ENCODE results near the gene SLC13A1. TPM values are rescaled to one million over a fixed set of nuclear protein-coding genes. Genes with fewer than 3 reads are reported as not detected.

Gene SLC13A1
- total and polyA plus RNA-seq, 9 donors: 0.17 TPM; not detected in 8

- H3K27me3 ChIP-seq (ENCODE audit: control insufficient read depth, insufficient read depth, low read length): no peaks in the 10 kb centered on the region
- no peaks in the 10 kb centered on the region for H3K4me1 ChIP-seq (ENCODE audit: control insufficient read depth, insufficient read depth, low read length)
- H3K9me3 ChIP-seq (replicated peaks; ENCODE audit: control insufficient read depth, low read depth, low read length): no peaks in the 10 kb centered on the region
- no CpG with 5 or more reads among the region's 2 CpGs for WGBS (ENCODE audit: insufficient coverage)
- DNase-seq: peak; percentile 7
- no peak overlapping the region for H3K27ac ChIP-seq (ENCODE audit: low read length)
- no peaks in the 10 kb centered on the region for H3K36me3 ChIP-seq (ENCODE audit: control insufficient read depth, insufficient read depth, low read length)
- no peak overlapping the region for H3K4me3 ChIP-seq (ENCODE audit: low read length)
Measured at GRCh38 chr7:123198111-123198510, 1.7 kb downstream of the SLC13A1 start.

GRCh38 chr7:123193235-123193634, 6.5 kb downstream of the SLC13A1 start:
- WGBS (ENCODE audit: insufficient coverage): no CpG with 5 or more reads among the region's 2 CpGs
- no peaks in the 10 kb centered on the region for H3K4me1 ChIP-seq (ENCODE audit: control insufficient read depth, insufficient read depth, low read length)

GRCh38 chr7:123191132-123191531, 8.6 kb downstream of the SLC13A1 start:
- H3K27ac ChIP-seq (ENCODE audit: low read length): no peak overlapping the region
- no CpG with 5 or more reads among the region's 1 CpG for WGBS (ENCODE audit: insufficient coverage)

More at GRCh38 chr7:123193235-123193634, 6.5 kb downstream of the SLC13A1 start:
- Histone ChIP-seq H3K27me3 (ENCODE audit: control insufficient read depth, insufficient read depth, low read length) (no peaks in the 10 kb centered on the region), H3K4me3 (ENCODE audit: low read length) (no peak overlapping the region), H3K27ac (ENCODE audit: low read length) (no peak overlapping the region), H3K36me3 (ENCODE audit: control insufficient read depth, insufficient read depth, low read length) (no peaks in the 10 kb centered on the region), H3K9me3 (replicated peaks; ENCODE audit: control insufficient read depth, low read depth, low read length) (no peaks in the 10 kb centered on the region)
- DNase-seq: no peak

DNA sequence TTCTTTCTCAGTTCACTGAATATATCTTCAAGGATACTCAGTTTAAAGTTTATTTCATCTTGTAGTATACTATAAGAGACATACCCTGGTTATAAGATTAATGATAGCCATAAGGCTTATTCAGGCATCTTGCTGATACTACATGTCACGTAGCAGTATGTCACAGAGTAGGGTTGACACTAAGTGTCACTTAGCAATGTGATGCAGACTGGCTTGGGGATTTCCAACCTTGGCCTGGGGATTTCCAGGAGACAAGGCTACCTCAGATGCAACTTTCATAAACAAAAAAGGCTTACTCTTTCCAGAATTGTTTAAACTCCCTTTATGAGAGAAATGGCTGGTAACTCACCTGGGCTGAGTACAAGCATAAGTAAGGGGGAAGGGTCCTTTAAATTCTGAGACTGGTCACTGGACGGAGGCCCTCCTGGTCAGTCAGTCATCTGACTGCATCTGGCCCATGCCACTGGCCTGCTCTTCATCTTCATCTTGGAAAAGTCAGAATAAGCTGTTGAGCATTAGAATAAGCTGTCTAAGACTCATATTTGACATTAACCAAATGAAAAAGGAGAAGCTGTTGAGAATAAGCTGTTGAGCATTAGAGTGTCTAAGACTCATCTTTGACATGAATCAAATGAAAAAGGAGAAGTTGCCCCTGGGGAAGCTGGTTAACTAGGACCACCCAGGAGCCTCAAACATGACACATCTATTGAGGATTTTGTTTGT, 9.5 kb downstream of the SLC13A1 start:
- no peaks in the 10 kb centered on the region for H3K36me3 ChIP-seq (ENCODE audit: control insufficient read depth, insufficient read depth, low read length)

More at GRCh38 chr7:123191132-123191531, 8.6 kb downstream of the SLC13A1 start:
- H3K36me3 ChIP-seq (ENCODE audit: control insufficient read depth, insufficient read depth, low read length): no peaks in the 10 kb centered on the region
- no peaks in the 10 kb centered on the region for H3K4me1 ChIP-seq (ENCODE audit: control insufficient read depth, insufficient read depth, low read length)
- DNase-seq: no peak
- H3K27me3 ChIP-seq (ENCODE audit: control insufficient read depth, insufficient read depth, low read length): no peaks in the 10 kb centered on the region
- no peak overlapping the region for H3K4me3 ChIP-seq (ENCODE audit: low read length)
- no peaks in the 10 kb centered on the region for H3K9me3 ChIP-seq (replicated peaks; ENCODE audit: control insufficient read depth, low read depth, low read length)

DNA sequence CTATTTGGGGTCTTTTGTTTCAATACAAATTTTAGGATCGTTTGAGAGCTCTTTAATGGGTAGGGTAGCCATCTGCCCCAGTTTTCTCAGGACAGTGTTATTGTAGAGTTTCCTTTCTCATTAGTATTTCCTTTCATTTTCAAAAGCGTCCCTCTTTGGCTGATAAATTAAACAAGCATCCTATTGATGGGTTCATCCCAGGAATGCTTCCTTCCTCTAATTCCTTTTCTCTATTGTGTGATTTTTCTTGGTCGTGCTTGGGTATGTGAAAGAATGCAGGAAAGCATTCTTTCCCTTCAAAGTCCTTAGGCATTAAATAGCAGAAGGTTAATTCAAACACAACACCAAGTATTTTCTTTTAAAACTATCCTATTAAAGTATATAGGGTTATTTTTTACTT, 14.0 kb downstream of the SLC13A1 start:
- Histone ChIP-seq H3K4me3 (ENCODE audit: low read length) (no peak overlapping the region), H3K4me1 (ENCODE audit: control insufficient read depth, insufficient read depth, low read length) (no peaks in the 10 kb centered on the region), H3K9me3 (replicated peaks; ENCODE audit: control insufficient read depth, low read depth, low read length) (no peaks in the 10 kb centered on the region), H3K36me3 (ENCODE audit: control insufficient read depth, insufficient read depth, low read length) (no peaks in the 10 kb centered on the region), H3K27ac (ENCODE audit: low read length) (no peak overlapping the region), H3K27me3 (ENCODE audit: control insufficient read depth, insufficient read depth, low read length) (no peaks in the 10 kb centered on the region)
- WGBS (ENCODE audit: insufficient coverage): no CpG with 5 or more reads among the region's 3 CpGs
- DNase-seq: no peak

More for the DNA sequence above, 9.5 kb downstream of the SLC13A1 start:
- H3K4me1 ChIP-seq (ENCODE audit: control insufficient read depth, insufficient read depth, low read length): no peaks in the 10 kb centered on the region
- H3K4me3 ChIP-seq (ENCODE audit: low read length): no peak overlapping the region
- H3K27me3 ChIP-seq (ENCODE audit: control insufficient read depth, insufficient read depth, low read length): no peaks in the 10 kb centered on the region
- H3K27ac ChIP-seq (ENCODE audit: low read length): no peak overlapping the region
- H3K9me3 ChIP-seq (replicated peaks; ENCODE audit: control insufficient read depth, low read depth, low read length): no peaks in the 10 kb centered on the region
- no peak for DNase-seq
- 75% methylated on average over 1 of the region's 2 CpGs for whole genome bisulfite sequencing (ENCODE audit: insufficient coverage)

- Histone ChIP-seq H3K4me1 (ENCODE audit: control insufficient read depth, insufficient read depth, low read length) (no peaks in the 10 kb centered on the region), H3K9me3 (replicated peaks; ENCODE audit: control insufficient read depth, low read depth, low read length) (no peaks in the 10 kb centered on the region), H3K27me3 (ENCODE audit: control insufficient read depth, insufficient read depth, low read length) (no peaks in the 10 kb centered on the region), H3K27ac (ENCODE audit: low read length) (no peak overlapping the region), H3K4me3 (ENCODE audit: low read length) (no peak overlapping the region), H3K36me3 (ENCODE audit: control insufficient read depth, insufficient read depth, low read length) (no peaks in the 10 kb centered on the region)
- DNase-seq: no peak
Measured at GRCh38 chr7:123184271-123184670, 15.5 kb downstream of the SLC13A1 start.

DNA sequence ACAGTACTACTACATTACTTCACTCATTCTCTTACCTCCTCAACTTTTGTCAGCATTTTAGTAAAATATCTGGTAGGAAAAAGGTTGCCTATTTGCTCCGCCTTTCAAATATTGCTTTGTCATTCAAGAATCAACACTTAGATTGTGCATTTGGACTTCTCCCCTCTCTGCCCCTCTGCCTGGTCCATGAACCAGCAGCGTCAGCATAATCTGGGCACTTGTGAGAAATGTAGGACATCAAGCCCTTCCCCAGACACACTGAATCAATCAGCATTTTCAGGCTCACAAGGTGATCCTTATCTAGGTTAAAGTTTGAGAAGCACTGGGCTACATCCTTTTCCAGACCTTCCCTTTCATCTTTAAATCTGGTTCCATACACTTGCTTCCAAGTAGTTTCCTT, 16.3 kb downstream of the SLC13A1 start:
- no peaks in the 10 kb centered on the region for H3K9me3 ChIP-seq (replicated peaks; ENCODE audit: control insufficient read depth, low read depth, low read length)

DNA sequence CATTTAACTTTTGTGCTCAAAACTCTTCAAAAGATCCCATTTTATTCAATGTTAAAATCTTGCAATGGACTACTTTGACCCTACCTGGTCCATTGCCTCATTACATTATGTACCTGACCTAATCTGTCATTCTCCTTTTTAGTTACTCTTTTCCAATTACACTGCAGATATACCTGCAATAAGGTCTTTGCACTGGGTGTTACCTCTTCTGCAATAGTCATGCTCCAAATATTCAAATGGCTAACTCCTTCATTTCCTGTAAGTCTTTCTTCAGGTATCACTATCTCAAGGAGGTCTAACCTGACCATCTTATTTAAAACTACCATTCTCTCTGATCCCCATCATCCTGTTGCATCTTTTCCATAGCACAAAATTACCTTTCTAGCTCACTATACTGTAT, 22.3 kb downstream of the SLC13A1 start:
- Histone ChIP-seq H3K27me3 (ENCODE audit: control insufficient read depth, insufficient read depth, low read length) (no peaks in the 10 kb centered on the region), H3K27ac (ENCODE audit: low read length) (no peak overlapping the region), H3K9me3 (replicated peaks; ENCODE audit: control insufficient read depth, low read depth, low read length) (no peaks in the 10 kb centered on the region), H3K4me1 (ENCODE audit: control insufficient read depth, insufficient read depth, low read length) (no peaks in the 10 kb centered on the region), H3K36me3 (ENCODE audit: control insufficient read depth, insufficient read depth, low read length) (no peaks in the 10 kb centered on the region), H3K4me3 (ENCODE audit: low read length) (no peak overlapping the region)
- DNase-seq: no peak

More for the DNA sequence above, 16.3 kb downstream of the SLC13A1 start:
- WGBS (ENCODE audit: insufficient coverage): 100% methylated on average over 1 of the region's 2 CpGs
- Histone ChIP-seq H3K27ac (ENCODE audit: low read length) (no peak overlapping the region), H3K4me3 (ENCODE audit: low read length) (no peak overlapping the region), H3K36me3 (ENCODE audit: control insufficient read depth, insufficient read depth, low read length) (no peaks in the 10 kb centered on the region), H3K27me3 (ENCODE audit: control insufficient read depth, insufficient read depth, low read length) (no peaks in the 10 kb centered on the region), H3K4me1 (ENCODE audit: control insufficient read depth, insufficient read depth, low read length) (no peaks in the 10 kb centered on the region)
- no peak for DNase-seq

DNA sequence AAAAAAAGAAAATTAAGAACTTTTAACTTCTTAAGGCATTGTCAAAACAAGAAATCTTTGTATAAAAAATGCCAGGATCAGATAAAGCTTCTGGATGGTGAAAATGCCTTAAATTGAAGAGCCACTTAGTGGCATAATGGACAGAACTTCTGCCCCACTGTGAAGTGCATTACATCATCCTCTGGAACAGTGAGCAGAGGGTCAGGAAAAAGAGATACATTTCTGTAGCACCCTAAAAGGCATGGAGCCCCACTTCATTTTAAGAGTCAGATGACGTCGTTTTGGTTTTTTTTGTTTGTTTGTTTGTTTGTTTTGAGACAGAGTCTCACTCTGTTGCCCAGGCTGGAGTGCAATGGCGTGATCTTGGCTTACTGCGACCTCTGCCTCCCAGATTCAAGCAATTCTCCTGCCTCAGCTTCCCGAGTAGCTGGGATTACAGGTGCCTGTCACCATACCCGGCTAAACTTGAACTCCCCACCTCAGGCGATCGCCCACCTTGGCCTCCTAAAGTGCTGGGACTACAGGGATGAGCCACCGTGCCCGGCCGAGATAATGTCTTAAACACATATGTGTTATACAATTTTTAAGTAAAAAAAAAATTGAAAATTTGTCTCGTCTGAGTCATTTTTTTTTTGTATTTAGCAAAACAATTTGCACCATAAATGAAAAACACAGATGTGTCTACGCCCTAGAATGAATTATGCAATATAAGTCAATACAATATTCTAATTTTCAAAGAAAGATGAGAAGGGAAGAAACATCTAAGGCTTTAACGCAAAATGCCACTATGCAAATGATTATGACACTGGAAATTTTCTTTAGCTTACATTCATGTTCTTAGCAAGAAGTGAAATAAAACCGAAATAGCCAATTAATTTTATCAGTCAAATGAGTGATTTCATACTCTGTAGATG, 29.2 kb downstream of the SLC13A1 start:
- no peaks in the 10 kb centered on the region for H3K4me1 ChIP-seq (ENCODE audit: control insufficient read depth, insufficient read depth, low read length)
- no peaks in the 10 kb centered on the region for H3K36me3 ChIP-seq (ENCODE audit: control insufficient read depth, insufficient read depth, low read length)
- H3K27me3 ChIP-seq (ENCODE audit: control insufficient read depth, insufficient read depth, low read length): no peaks in the 10 kb centered on the region
- no peak overlapping the region for H3K4me3 ChIP-seq (ENCODE audit: low read length)
- DNase-seq: no peak
- H3K27ac ChIP-seq (ENCODE audit: low read length): no peak overlapping the region
- WGBS (ENCODE audit: insufficient coverage): 89% methylated on average over 4 of the region's 15 CpGs
- H3K9me3 ChIP-seq (replicated peaks; ENCODE audit: control insufficient read depth, low read depth, low read length): no peaks in the 10 kb centered on the region

DNA sequence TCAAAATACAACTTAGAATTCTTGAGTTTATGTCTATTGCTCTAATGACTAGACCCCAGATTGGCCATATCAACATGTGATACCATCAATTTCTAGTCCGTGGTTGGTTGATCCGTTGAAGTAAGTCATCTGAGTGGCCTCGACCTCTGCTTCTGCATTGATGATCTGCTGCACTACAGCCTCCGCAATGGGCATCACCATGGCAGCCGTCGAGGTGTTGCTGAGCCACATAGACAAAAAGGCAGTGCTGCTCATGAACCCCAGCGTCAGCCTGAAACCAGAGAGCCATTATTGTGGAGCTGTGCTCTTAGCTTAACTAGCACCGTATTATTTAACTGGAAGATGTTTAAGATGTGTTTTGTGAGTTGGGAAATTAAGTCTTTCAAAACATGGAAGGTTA, 30.7 kb downstream of the SLC13A1 start:
- no peak overlapping the region for H3K4me3 ChIP-seq (ENCODE audit: low read length)
- no peaks in the 10 kb centered on the region for H3K4me1 ChIP-seq (ENCODE audit: control insufficient read depth, insufficient read depth, low read length)
- DNase-seq: no peak
- H3K27ac ChIP-seq (ENCODE audit: low read length): no peak overlapping the region
- H3K9me3 ChIP-seq (replicated peaks; ENCODE audit: control insufficient read depth, low read depth, low read length): no peaks in the 10 kb centered on the region
- WGBS (ENCODE audit: insufficient coverage): 90% methylated on average over 8 of the region's 8 CpGs
- H3K36me3 ChIP-seq (ENCODE audit: control insufficient read depth, insufficient read depth, low read length): no peaks in the 10 kb centered on the region
- no peaks in the 10 kb centered on the region for H3K27me3 ChIP-seq (ENCODE audit: control insufficient read depth, insufficient read depth, low read length)

Data from muscle of leg (tissue), 11 donors.